GM21619 (cell line): ENCODE data around the gene EML6.
"Not testable (repeated sequence)": the region's sequence is repeated elsewhere in the genome, so short reads cannot be mapped to it uniquely, and the experiment has no call there.

Source experiments
- ATAC-seq: cut with Tn5 transposase; IDR thresholded peaks from one replicate; pipeline ENCODE4 v1.9.1; 2021; ENCODE audit not compliant: unreplicated experiment

The EML6 gene

GRCh38 chr2:54983345-54984220 is 260.1 kb downstream of the EML6 start:
- ATAC-seq = no peak

DNA sequence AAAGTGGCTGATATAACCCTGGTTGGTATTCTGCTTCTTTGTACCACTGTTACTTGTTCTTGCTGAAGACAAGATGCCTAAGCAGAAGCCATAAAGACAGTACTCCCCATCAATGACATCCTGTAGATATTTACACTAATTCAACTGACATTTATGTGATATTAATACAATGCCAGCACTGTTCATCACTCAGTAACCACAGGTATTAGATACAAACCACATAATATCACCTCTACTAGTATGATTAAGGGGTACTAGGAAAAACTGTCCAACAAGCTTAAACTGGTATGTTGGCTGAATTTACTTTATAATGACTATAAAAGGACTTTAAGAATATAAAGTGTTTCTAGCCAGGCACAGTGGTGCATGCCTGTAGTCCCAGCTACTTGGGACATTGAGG is 261.0 kb downstream of the EML6 start:
- no peak for ATAC-seq

DNA sequence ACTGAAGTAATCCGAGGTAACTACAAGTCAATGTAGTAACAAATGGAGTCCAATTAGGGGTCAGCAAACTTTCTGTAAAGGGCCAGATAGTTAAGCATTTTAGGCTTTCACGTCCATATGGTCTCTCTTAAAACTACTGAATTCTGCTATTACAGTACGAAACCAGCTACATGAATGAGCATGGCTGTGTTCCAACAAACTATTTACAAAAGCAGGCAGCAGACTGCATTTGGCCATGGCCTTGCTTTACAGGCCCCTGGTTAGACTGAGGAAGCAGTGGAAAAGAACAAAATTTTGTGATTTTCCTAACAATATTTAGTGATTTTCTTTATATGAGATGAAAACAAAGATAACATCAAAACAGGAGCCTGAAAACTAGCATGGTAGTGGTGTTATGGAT is 262.8 kb downstream of the EML6 start:
- ATAC-seq = no peak

DNA sequence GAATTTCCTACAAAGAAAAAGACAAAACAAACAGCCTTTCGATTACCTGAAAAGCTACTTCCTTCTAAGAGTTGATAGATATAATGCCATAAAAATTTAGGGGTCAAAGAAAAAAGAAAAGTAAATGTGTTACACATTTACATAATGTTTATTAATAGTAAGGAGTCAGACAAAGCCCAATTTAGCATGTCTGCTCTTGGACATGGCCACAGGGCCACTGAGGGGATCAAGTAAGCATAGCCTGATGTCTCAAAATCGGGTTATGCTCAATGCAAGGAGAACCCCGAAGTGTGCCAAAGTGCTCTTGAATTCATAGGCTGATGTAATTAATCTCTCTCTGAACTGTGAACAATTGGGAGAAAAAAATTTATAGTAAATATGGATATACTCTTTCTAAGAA is 265.1 kb downstream of the EML6 start:
- ATAC-seq = no peak

GRCh38 chr2:54990694-54991093 is 267.2 kb downstream of the EML6 start:
- not testable (repeated sequence) for ATAC-seq

DNA sequence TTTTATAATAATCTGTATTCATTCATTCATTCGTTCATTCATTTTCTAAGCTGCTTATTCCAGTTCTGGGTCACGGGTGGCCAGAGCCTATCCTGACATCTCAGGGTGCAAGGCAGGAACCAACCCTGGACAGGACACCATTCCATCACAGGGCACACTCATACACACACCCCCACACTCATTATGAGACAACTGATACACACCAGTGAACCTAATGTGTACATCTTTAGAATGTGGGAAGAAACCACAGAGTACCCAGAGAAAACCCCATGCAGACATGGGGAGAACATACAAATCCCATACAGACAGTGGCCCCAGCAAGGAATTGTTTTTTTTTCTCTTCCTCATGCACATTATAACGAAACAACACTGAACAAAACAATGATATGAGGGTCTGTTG is 272.1 kb downstream of the EML6 start:
- ATAC-seq = no peak

DNA sequence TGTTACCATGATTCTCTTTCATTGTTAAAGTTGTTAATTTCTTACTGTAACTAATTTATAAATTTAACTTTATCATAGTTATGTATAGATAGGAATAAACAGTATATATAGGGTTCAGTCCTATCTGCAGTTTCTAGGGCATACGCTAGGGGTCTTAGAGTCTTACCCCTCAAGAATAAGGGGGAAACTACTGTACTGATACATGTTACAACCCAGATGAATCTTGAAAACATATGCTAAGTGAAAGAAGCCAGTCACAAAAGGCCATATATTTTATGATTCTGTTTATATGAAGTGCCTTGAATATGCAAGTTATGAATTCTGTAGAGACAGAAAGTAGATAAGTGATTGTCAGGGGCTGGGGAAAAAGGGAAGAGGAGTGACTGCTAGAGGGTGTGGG is 274.4 kb downstream of the EML6 start:
- no peak for ATAC-seq

- ATAC-seq = no peak
Measured at GRCh38 chr2:54999182-54999581, 275.7 kb downstream of the EML6 start.

- no peak for ATAC-seq
Measured at GRCh38 chr2:55000341-55000740, 276.9 kb downstream of the EML6 start.

- no peak for ATAC-seq
Measured at GRCh38 chr2:55001716-55002115, 278.3 kb downstream of the EML6 start.

GRCh38 chr2:55003706-55004639 is 280.5 kb downstream of the EML6 start:
- ATAC-seq = no peak

DNA sequence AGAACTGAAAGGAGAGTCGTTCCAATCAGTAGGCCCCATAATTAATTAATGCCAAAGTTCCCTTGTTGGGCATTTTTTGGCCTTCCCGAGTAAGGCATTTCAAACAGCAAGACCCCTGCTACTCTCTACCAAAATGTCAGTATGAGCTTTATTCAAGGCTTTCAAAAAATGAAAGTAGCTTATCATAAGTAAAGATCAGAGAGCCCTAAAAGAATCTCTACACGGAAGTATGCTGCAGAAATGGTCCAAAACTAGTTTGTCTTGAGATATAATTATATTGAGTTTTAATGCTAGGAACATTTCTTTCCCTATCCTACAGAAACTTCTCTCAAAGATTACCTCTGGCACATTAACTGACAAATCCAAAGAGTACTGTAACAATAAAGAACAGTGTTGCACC is 282.8 kb downstream of the EML6 start:
- no peak for ATAC-seq

DNA sequence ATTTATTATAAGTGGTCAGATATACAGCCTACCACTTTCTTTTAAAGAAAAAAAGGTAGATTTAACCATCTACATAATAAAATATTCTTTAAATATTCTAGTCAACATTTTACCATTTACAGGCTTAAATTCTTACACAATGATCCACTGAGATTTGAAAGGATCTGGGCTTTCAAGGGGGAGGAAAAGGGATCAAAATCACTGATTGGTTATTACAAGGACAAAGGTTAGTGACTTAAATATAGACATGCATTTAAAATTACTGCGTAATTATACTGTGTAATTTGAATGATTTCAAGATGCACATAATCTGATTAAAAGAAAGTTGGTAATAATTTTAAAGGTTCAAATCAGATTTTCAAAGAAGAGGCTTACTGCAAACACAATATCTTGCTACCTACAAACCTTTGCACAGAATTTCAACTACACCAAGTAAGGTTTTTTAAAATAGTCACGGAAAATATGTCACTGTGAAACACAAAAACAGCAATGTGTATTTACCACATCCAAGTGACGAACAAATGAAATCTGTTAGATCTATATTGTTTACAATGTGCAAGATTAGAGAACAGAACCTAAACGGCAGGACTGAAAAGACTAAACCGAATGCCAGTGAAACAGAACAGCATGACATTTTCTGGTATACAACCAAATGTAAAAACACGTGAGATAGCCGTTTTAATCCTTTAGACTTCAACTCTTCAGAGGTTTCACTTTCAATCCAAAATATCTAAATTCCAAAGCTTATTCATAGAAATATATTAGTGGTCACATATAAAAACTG is 286.0 kb downstream of the EML6 start:
- no peak for ATAC-seq

GRCh38 chr2:55010149-55010591 is 286.7 kb downstream of the EML6 start:
- ATAC-seq = peak; percentile 93

- ATAC-seq = no peak
Measured at GRCh38 chr2:55010915-55011314, 287.5 kb downstream of the EML6 start.

- no peak for ATAC-seq
Measured at GRCh38 chr2:55011831-55012671, 288.6 kb downstream of the EML6 start.

- no peak for ATAC-seq
Measured at GRCh38 chr2:55012672-55013484, 289.4 kb downstream of the EML6 start.

- ATAC-seq = no peak
Measured at GRCh38 chr2:55013936-55014335, 290.5 kb downstream of the EML6 start.
